SH-SY5Y (cell line): ENCODE data around the gene PCGF3.

Experiments used
- GATA2 ChIP-seq: IDR thresholded peaks from 2 replicates; pipeline ENCODE4 v1.6.1; 2011; ENCODE audit warnings: mild to moderate bottlenecking, low read depth, low read length
- GATA3 ChIP-seq: IDR thresholded peaks from 2 replicates; pipeline ENCODE4 v1.6.1; 2011; ENCODE audit warnings: low read depth, mild to moderate bottlenecking, low read length, moderate library complexity

- no peak for TF ChIP-seq GATA3
- no peak for TF ChIP-seq GATA2
Measured at GRCh38 chr4:807792-808191, 102.2 kb downstream of the PCGF3 start.
